Stomach (tissue), 9 donors: ENCODE results near the gene GATA6. TPM values are rescaled to one million over a fixed set of nuclear protein-coding genes. Genes with fewer than 3 reads are reported as not detected.
A peak's percentile ranks its signal among the peaks of the same experiment; 100 is the strongest.
"Not testable (repeated sequence)": the region's sequence is repeated elsewhere in the genome, so short reads cannot be mapped to it uniquely, and the experiment has no call there.

Source experiments
- DNase-seq, 2 donors: peaks; one replicate each; pipeline versions ENCODE4 v3.0.0 to v3.0.0-alpha.2; 2013 to 2019
- H3K27ac ChIP-seq, 5 donors: fragments of 200-600 bp in 4 of 5; sonication (generic) in 4 of 5; one replicate each; pipeline ENCODE4 v1.5.1; 2013 to 2019; ENCODE audit warnings: mild to moderate bottlenecking in 1 of 5, moderate library complexity in 1 of 5
- H3K27me3 ChIP-seq, 3 donors: fragments of 200-600 bp; sonication (generic); one replicate each; pipeline ENCODE4 v1.5.1; 2017 to 2019; ENCODE audit warnings: mixed run types in 1 of 3
- H3K36me3 ChIP-seq, 4 donors: fragments of 200-600 bp; sonication (generic); 1 replicate in 3 of 4; 2 replicates in 1 of 4; pipeline ENCODE4 v1.5.1; 2016 to 2019
- H3K4me1 ChIP-seq, 4 donors: fragments of 200-600 bp; sonication (generic); one replicate each; pipeline ENCODE4 v1.5.1; 2016 to 2019
- H3K4me3 ChIP-seq, 4 donors: fragments of 200-600 bp; sonication (generic) in 3 of 4; one replicate each; pipeline ENCODE4 v1.5.1; 2016 to 2019; ENCODE audit warnings: mild to moderate bottlenecking in 1 of 4
- H3K9me3 ChIP-seq, 4 donors: fragments of 200-600 bp; sonication (generic); one replicate each; pipeline ENCODE4 v1.5.1; 2016 to 2019
- EP300 ChIP-seq: sonication (generic); formaldehyde crosslinking; IDR thresholded peaks from one replicate; pipeline ENCODE4 v1.6.1; 2017; ENCODE audit warnings: antibody characterized with exemption
- POLR2A ChIP-seq, 4 donors: fragments of 450-650 bp; IDR thresholded peaks; one replicate each; pipeline ENCODE4 v1.6.1; 2016; ENCODE audit warnings: antibody characterized with exemption in 4 of 4, control low read depth in 2 of 4, mild to moderate bottlenecking in 1 of 4, moderate library complexity in 1 of 4
- POLR2AphosphoS5 ChIP-seq, 3 donors: sonication (generic); formaldehyde crosslinking; IDR thresholded peaks; one replicate each; pipeline ENCODE4 v1.6.1; 2016; ENCODE audit warnings: antibody characterized with exemption in 3 of 3
- WGBS, 5 donors: extraction: QIAGEN DNeasy Blood & Tissue Kit in 3 of 5; methylation state at CpG; one replicate each; pipeline versions ENCODE4 v1.1.5 to v1.1.7; 2013 to 2018; 5-methylcytosine and 5-hydroxymethylcytosine counted together
- intact Hi-C: fragments of 100-400 bp; cut with DNase I; formaldehyde crosslinking; loops from one replicate; pipeline ENCODE4 v1.15.1; 2023; ENCODE audit warnings: low total_unique reads
- polyA plus RNA-seq, 3 donors: library from polyadenylated mRNA; stranded (reverse); fragments of 200-250 nt; gene quantifications; one replicate each; pipeline ENCODE4 v1.2.3, GENCODE V29; 2013
- total RNA-seq, 5 donors: library from RNA; depleted of rRNA; stranded (reverse); fragments of >200 nt; gene quantifications; one replicate each; pipeline versions ENCODE4 v1.1.0 to v1.2.3, GENCODE V29; 2014 to 2016
- TF ChIP-seq, protein P1 (sequence below), 7 experiments: fragments of 450-650 bp in 4 of 7; fragments of 200-600 bp in 3 of 7; sonication (generic) in 3 of 7; IDR thresholded peaks; one replicate each; pipeline ENCODE4 v1.5.1; 2016 to 2019; ENCODE audit warnings: antibody characterized with exemption in 7 of 7, control low read depth in 2 of 7, mild to moderate bottlenecking in 1 of 7
- donor health status: healthy with polysubstance abuse.
- donor health status: Bipolar disorder and iron deficiency.
- donor health status: healthy.

GATA6 gene
- total and polyA plus RNA-seq, 8 donors, result 11.9 to 194 (median 75.7) TPM

DNA sequence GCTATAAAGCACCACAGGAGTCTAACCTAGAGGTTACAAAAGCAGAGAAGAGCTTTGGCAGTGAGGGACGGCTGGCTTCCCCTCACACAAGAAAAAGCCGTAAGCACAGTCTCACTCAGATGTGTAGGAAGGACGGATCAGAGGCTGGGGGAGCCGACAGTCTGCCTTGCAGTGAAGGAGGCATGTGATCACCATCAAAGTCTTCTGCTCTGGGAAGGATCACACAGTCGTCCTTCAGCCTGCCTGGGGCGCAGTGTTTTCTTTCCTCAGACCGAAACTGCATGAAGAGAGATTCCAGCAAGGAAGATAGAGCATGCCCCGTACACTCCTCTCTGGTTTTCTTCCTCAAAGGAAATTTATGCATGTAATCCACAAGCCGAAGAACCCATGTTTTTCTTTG, 24.1 kb downstream of the GATA6 start:
- peak overlapping the region; percentile 77 to 85 (median 80) for H3K27ac ChIP-seq
- intact Hi-C loops, result no loop called here

DNA sequence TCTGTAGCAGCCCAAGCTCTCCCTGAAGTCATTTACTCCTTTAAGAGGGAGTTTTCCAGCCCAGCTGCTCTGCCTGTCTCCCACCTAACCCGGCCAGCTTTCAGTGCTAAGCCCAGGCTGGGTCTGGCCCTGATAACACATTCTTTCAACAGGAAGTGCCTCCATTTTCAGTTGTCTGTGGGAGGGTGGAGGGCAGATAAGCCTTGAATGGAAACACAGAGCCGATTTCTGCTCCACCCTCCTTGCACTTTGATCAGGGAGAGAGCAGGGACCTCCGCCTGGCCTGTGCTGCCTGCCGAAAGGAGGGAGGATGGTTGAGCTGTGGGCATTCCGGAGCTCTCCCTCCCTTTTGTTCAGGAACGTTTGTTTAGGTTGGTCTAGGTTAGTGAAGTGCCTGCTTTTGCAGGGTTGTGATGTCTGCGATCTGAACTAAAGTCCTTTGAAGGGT, 24.8 kb downstream of the GATA6 start:
- H3K4me3 ChIP-seq, result peak overlapping the region in 1 of 4 donors; percentile 18
- peaks cover 0 to 3% (median 0%) of the 10 kb centered on the region in 4 donors for H3K36me3 ChIP-seq
- no peak for TF ChIP-seq EP300
- peak in 2 of 3 donors; percentile 87 to 93 for TF ChIP-seq POLR2AphosphoS5 (IDR thresholded peaks at IDR 0.05)
- H3K9me3 ChIP-seq, result no peaks in the 10 kb centered on the region
- H3K4me1 ChIP-seq, result peaks cover 40 to 95% (median 65%) of the 10 kb centered on the region in 4 donors
- H3K27ac ChIP-seq, result peak overlapping the region; percentile 77 to 87 (median 80)
- H3K27me3 ChIP-seq, result peaks cover 0 to 5% (median 0%) of the 10 kb centered on the region in 3 donors
- DNase-seq, result peak; percentile 78 to 93
- intact Hi-C loops, result no loop called here
- WGBS, 5 donors, result 24 to 32% (median 28%) methylated on average over 7 of the region's 7 CpGs

More for the DNA sequence above, 24.1 kb downstream of the GATA6 start:
- 20 to 34% (median 31%) methylated on average over 9 of the region's 9 CpGs for WGBS, 5 donors
- no peaks in the 10 kb centered on the region for H3K9me3 ChIP-seq
- peaks cover 40 to 95% (median 63%) of the 10 kb centered on the region in 4 donors for H3K4me1 ChIP-seq
- peaks cover 0 to 5% (median 0%) of the 10 kb centered on the region in 3 donors for H3K27me3 ChIP-seq
- peaks cover 0 to 3% (median 0%) of the 10 kb centered on the region in 4 donors for H3K36me3 ChIP-seq
- H3K4me3 ChIP-seq, result peak overlapping the region in 1 of 4 donors; percentile 17
- TF ChIP-seq POLR2AphosphoS5 (IDR thresholded peaks at IDR 0.05), result peak in 2 of 3 donors; percentile 28 to 61
- no peak for TF ChIP-seq EP300
- peak in 1 of 2 donors; percentile 82 for DNase-seq

DNA sequence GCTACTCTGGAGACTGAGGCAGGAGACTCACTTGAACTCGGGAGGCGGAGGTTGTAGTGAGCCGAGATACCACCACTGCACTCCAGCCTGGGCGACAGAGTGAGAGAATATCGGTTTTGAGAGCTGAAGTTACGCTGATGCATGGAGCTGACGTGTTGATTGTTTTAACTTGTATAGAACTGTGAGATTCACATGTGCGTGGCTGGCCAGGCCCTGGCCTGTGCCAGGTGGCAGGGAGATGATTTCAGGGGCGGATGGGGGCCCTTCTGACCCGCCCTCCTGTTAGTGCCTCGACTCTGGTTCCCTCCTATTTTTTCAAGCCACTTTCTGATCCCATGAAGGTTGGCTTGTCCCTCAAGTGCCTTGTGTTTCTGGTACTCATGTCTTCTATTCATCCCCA, 25.7 kb downstream of the GATA6 start:
- Histone ChIP-seq H3K27me3 (peaks cover 0 to 5% (median 0%) of the 10 kb centered on the region in 3 donors), H3K27ac (peak overlapping the region; percentile 77 to 87 (median 80)), H3K9me3 (no peaks in the 10 kb centered on the region), H3K4me1 (peaks cover 41 to 92% (median 63%) of the 10 kb centered on the region in 4 donors), H3K4me3 (peak overlapping the region in 1 of 4 donors; percentile 18), H3K36me3 (peaks cover 0 to 3% (median 0%) of the 10 kb centered on the region in 4 donors)
- WGBS, 5 donors, result 38 to 65% (median 58%) methylated on average over 11 of the region's 11 CpGs
- no peak for TF ChIP-seq POLR2AphosphoS5 (IDR thresholded peaks at IDR 0.05)
- TF ChIP-seq EP300, result no peak
- TF ChIP-seq, protein P1, sequence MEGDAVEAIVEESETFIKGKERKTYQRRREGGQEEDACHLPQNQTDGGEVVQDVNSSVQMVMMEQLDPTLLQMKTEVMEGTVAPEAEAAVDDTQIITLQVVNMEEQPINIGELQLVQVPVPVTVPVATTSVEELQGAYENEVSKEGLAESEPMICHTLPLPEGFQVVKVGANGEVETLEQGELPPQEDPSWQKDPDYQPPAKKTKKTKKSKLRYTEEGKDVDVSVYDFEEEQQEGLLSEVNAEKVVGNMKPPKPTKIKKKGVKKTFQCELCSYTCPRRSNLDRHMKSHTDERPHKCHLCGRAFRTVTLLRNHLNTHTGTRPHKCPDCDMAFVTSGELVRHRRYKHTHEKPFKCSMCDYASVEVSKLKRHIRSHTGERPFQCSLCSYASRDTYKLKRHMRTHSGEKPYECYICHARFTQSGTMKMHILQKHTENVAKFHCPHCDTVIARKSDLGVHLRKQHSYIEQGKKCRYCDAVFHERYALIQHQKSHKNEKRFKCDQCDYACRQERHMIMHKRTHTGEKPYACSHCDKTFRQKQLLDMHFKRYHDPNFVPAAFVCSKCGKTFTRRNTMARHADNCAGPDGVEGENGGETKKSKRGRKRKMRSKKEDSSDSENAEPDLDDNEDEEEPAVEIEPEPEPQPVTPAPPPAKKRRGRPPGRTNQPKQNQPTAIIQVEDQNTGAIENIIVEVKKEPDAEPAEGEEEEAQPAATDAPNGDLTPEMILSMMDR (IDR thresholded peaks at IDR 0.05), result no peak
- TF ChIP-seq POLR2A (IDR thresholded peaks at IDR 0.05), result no peak
- intact Hi-C loops, result no loop called here
- peak in 1 of 2 donors; percentile 19 for DNase-seq

DNA sequence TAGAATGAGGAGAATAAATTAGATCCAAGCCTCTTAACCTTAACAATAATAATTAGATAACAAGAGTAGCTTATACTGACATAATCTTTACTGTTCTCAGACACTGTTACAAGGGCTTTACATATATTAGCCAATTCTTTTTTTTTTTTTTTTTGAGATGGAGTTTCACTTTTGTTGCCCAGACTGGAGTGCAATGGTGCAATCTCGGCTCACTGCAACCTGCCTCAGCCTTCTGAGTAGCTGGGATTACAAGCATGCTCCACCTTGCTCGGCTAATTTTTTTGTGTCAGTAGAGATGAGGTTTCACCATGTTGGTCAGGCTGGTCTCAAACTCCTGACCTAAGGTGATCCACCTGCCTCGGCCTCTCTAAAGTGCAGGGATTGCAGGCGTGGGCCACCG, 27.6 kb downstream of the GATA6 start:
- peaks cover 6 to 14% (median 11%) of the 10 kb centered on the region in 4 donors for H3K36me3 ChIP-seq
- peaks cover 37 to 93% (median 58%) of the 10 kb centered on the region in 4 donors for H3K4me1 ChIP-seq
- H3K4me3 ChIP-seq, H3K9me3 ChIP-seq, DNase-seq, H3K27me3 ChIP-seq, intact Hi-C loops: not testable (repeated sequence)
- H3K27ac ChIP-seq, result peak overlapping the region in 4 of 5 donors; percentile 47 to 85 (median 72)
- 51 to 60% (median 54%) methylated on average over 5 of the region's 5 CpGs for WGBS, 5 donors

DNA sequence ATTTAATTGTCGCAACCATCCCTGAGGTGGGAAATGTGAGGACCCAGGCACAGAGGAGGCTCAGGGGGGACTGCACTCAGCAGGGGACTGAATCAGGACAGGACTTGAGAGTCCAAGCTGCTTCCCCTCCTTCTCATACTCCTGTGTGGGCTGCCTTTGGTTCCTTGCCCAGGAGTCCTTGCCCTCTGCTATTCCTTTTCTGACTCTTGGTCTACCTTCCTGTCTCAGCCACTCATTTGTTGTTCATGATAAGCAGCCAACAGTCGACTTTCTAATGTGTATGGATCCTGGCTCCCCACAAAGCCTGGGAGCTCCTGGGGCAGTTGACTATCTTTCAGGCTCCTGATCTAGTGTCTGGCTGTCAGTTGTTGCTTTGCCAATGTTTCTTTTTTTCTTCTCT, 28.3 kb downstream of the GATA6 start:
- Histone ChIP-seq H3K4me1 (peaks cover 30 to 93% (median 54%) of the 10 kb centered on the region in 4 donors), H3K36me3 (peaks cover 6 to 17% (median 13%) of the 10 kb centered on the region in 4 donors)

More for the DNA sequence above, 28.3 kb downstream of the GATA6 start:
- WGBS, 5 donors, result 30 to 54% (median 43%) methylated on average over 2 of the region's 2 CpGs
- Histone ChIP-seq H3K27ac (peak overlapping the region; percentile 6 to 85 (median 63)), H3K27me3 (peaks cover 0 to 5% (median 0%) of the 10 kb centered on the region in 3 donors), H3K9me3 (no peaks in the 10 kb centered on the region), H3K4me3 (no peak overlapping the region)
- DNase-seq, result no peak
- TF ChIP-seq, protein P1 (IDR thresholded peaks at IDR 0.05), result no peak
- TF ChIP-seq EP300 (no peak), POLR2A (IDR thresholded peaks at IDR 0.05) (no peak), POLR2AphosphoS5 (IDR thresholded peaks at IDR 0.05) (no peak)
- intact Hi-C loops, result no loop called here
